HuH-7.5 (cell line): ENCODE data around the gene EHD1.

Source experiments
- DNase-seq: peaks from one replicate; pipeline ENCODE4 v3.0.0; 2011; ENCODE audit warnings: low spot score

EHD1 gene

GRCh38 chr11:64878494-64879243 lies at the start of gene EHD1:
TSS of gene EHD1 (minus strand) at chr11:64878621. CDS start at chr11:64878464, 157 bp downstream.
- DNase-seq: peak; percentile 95

GRCh38 chr11:64926689-64927088 lies 48.3 kb upstream of the EHD1 start:
- no peak for DNase-seq

- no peak for DNase-seq
Measured at GRCh38 chr11:64925536-64926436, 47.4 kb upstream of the EHD1 start.

GRCh38 chr11:64924910-64925284 lies 46.5 kb upstream of the EHD1 start:
- DNase-seq: peak; percentile 47

- DNase-seq: peak; percentile 95
Measured at GRCh38 chr11:64923944-64924909, 45.8 kb upstream of the EHD1 start, which contains the start of gene PPP2R5B. TSS of gene PPP2R5B (plus strand) at chr11:64924689. CDS start at chr11:64925735, 1,046 bp downstream.

GRCh38 chr11:64923151-64923661 lies 44.8 kb upstream of the EHD1 start:
- no peak for DNase-seq

GRCh38 chr11:64921384-64921783 lies 43.0 kb upstream of the EHD1 start:
- DNase-seq: no peak

GRCh38 chr11:64920124-64920523 lies 41.7 kb upstream of the EHD1 start:
- no peak for DNase-seq

- no peak for DNase-seq
Measured at GRCh38 chr11:64919627-64920026, 41.2 kb upstream of the EHD1 start.

GRCh38 chr11:64918017-64918416 lies 39.6 kb upstream of the EHD1 start:
- no peak for DNase-seq

- no peak for DNase-seq
Measured at GRCh38 chr11:64917663-64917995, 39.2 kb upstream of the EHD1 start.

GRCh38 chr11:64916775-64917662 lies 38.6 kb upstream of the EHD1 start, which contains the start of gene ATG2A:
TSS of gene ATG2A (minus strand) at chr11:64917209. CDS start at chr11:64917135, 74 bp downstream.
- peak; percentile 97 for DNase-seq

GRCh38 chr11:64916040-64916774 lies 37.8 kb upstream of the EHD1 start:
- DNase-seq: peak; percentile 71

GRCh38 chr11:64915376-64915887 lies 37.0 kb upstream of the EHD1 start:
- no peak for DNase-seq

GRCh38 chr11:64914123-64914522 lies 35.7 kb upstream of the EHD1 start:
- no peak for DNase-seq

- no peak for DNase-seq
Measured at GRCh38 chr11:64913171-64913727, 34.8 kb upstream of the EHD1 start.

- DNase-seq: no peak
Measured at GRCh38 chr11:64911689-64912088, 33.3 kb upstream of the EHD1 start.

- DNase-seq: no peak
Measured at GRCh38 chr11:64911142-64911541, 32.7 kb upstream of the EHD1 start.

- DNase-seq: no peak
Measured at GRCh38 chr11:64910451-64911093, 32.2 kb upstream of the EHD1 start.
